ENCODE data around the gene GALM.
"Not testable (repeated sequence)": the region's sequence is repeated elsewhere in the genome, so short reads cannot be mapped to it uniquely, and the experiment has no call there.

Gene GALM

DNA sequence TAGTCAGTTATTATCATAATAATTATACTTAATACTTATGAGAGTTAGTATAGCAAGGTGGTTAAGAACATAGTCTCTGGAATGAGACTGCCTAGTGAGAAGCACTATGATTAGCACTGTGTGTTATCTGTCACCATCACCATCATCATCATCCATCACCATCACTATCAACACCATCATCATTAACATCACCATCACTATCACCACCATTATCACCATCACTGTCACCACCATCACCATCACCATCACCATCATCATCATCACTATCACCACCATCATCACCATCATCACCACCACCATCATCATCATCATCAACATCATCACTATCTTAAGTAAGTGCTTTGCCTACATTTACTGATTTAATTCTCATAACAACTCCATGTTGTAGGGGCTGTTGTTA is 45.6 kb downstream of the GALM start:
- no peak for DNase-seq (ENCODE audit: low read depth)

DNA sequence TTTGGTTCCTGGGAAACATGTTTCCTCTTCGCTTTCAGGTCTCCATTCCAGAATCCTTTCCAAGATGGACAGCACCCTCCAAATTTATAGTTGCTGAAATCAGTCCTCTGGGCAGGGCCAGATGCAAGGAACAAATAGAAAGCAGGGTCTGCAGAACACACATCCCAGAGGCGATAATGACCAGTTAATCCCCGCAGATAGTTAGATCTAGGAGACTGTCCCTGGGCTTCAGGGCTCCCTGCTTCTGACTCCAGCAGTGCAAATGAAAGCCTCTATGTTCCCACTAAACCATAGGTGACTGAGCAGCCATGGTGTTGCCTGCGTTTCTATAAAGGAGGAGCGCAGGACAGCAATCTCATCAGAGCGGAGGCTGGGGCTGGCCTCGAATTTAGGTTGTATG is 46.5 kb downstream of the GALM start:
- no peak for DNase-seq (ENCODE audit: low read depth)

DNA sequence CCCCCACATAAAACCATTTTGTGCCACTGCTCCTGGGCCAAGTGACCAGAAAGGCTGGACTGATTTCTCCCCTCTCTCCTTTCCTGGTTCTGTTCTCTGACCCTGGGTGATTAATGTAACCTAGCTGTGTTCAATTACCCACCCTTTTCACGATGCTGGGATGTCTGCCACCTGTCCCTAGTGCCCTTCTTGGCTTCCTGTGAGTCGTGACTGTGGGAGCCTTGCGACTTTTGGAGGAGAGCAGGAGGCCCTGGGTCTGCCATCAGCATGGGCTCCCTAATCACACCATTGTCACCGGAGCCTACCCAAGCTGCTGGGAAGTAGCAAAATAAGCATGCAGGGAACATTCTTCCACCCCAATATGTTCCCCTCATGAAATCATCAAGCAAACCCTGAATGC is 47.0 kb downstream of the GALM start:
- no peak for DNase-seq (ENCODE audit: low read depth)

DNA sequence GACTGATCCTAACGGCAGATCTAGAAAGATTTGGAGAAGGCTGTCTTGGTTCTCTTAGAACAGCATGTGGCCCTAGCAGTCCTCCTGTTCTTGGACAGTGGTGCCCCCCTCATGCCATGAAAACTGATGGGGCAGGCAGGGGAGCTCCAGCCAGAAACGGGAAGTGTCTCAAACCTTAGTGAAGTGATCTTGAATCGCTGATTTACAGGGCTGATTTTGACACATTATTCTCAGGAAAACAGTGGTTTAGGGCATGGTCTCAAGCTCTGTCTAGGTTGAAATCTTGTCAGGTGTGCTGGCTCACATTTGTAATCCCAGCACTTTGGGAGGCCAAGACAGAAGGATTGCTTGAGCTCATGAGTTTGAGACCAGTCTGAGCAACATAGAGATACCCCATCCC is 47.4 kb downstream of the GALM start:
- DNase-seq (ENCODE audit: low read depth), result no peak

DNA sequence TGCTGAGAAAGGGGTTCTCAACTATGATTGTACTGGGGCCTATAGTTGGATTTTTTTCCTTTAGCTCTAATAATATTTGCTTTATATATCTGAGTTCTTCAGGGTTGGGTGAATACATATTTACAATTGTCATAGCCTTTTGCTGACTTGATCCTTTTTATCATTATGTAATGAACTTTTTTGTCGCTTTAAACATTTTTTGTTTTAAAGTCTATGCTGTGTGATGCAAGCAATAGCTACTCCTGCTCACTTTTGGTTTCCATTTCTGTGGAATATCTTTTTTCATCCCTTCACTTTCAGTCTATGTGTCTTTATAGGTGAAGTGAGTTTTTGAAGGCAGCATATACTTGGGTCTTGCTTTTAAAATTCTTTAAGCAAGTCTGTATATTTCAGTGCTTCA is 49.0 kb downstream of the GALM start:
- not testable (repeated sequence) for DNase-seq (ENCODE audit: low read depth)

DNA sequence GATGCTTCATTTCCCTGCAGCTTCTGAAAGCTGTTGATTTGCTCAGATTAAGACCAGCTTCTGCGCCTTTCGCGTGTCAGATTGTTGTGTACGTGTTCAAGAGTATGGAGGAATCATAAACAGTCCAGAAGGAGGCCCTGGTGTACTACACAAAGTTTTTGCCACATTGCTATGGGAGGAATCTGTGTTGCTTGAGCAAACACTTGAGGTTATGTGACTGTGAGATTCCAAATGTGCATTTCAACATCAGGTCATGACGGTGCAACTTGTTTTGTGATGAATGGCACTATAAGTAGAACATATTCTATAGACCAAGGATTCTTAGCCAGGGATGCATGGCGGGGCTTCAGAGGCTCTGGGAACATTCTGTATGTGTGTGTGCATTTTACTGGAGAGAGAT is 50.3 kb downstream of the GALM start:
- peak; percentile 28 for DNase-seq (ENCODE audit: low read depth)

DNA sequence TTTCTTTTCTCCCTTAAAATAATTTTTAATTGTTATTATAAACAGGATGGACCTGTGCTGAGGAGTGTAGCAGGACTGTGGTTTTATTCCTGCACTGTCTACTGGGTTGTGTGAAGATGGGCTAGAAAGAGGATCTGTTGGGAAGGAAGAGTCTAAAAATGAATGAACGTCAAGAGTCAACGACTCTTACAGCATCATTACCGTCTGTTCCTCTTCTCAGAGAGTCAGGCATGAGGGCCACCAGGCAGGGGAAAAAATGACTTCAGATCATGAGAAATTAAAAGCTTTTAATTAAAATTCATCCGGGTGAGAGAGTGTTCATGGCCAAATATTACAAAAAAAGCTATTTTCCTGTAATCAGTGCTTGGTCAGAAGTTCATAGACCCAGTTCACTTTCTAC is 52.7 kb downstream of the GALM start:
- no peak for DNase-seq (ENCODE audit: low read depth)

DNA sequence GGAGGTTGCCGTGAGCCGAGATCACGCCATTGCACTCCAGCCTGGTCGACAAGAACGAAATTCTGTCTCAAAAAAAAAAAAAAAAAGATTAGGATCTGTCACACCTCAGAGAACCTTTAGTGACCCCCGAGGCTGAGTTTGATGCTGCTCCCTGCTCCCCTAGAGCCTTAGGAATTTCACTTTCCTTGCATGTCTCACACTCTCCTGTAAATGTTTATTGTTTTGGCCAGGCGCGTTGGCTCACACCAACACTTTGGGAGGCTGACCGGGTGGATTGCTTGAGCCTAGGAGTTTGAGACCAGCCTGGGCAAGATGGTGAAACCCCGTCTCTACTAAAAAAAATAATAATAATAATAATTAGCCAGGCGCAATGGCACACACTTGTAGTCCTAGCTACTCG is 53.8 kb downstream of the GALM start:
- no peak for DNase-seq (ENCODE audit: low read depth)

DNA sequence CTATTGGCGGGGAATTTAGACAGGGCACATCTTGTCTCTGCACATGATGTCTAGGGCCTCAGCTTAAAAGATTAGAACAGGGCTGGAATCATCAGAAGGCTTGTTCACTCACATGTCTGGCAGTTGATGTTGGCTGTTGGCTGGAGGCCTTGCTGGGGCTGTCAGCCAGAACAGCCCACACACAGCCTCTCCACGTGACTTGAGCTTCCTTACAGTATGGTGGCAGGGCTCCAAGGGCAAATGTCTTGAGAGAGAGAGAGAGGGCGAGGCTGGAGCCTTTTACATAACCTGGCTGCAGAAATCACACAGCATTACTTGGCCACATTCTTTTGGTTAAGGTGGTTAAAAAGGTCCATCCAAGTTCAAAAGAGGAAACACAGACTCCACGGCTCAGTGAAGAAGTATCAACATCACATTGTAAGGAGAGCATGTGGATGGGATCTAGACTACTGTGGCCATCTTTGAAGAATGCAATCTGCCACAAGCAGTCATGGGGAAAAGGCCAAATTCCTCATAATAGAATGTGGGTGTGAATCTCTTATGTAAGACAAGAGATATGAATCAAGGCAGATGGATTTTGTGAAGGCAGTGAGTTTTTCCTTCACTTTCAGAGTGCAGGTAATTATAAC is 54.8 kb downstream of the GALM start:
- DNase-seq (ENCODE audit: low read depth), result peak; percentile 90

DNA sequence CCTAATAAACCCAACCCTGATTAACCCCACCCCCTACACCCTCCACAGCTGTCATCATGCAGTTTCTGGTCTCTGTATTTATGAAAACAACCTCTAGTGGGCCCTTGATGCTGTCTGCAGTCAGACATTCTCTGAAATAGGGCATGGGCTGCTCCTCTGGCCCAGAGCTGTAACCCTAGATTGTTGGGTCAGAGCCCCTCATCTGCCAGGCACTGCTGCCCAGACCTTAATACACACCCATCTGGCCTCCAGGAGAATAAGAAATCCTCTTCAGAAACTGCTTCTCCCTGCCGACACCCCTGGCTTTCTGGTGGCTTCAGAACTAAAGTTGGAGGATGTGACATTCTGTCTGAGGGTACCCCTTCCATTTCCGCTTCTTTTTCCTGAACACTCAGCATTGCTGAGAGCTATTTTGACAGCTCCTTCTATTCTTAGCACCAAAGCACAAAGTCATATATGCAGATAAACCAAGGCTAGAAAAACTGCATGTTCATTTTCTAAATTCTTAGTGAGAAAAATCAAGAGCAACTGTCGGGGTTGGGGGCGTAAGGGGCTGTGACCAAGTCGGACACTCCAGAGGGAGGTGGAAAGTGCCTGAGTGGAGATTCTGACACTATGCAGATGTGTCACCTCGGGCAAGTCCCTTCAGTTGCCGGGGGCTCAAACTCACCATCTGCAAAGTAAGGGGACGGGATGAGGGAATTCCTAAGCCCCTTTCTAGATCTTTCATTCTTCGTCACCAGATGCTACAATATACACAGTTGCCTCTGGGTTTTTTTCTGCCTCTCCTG is 56.6 kb downstream of the GALM start:
- no peak for DNase-seq (ENCODE audit: low read depth)

DNA sequence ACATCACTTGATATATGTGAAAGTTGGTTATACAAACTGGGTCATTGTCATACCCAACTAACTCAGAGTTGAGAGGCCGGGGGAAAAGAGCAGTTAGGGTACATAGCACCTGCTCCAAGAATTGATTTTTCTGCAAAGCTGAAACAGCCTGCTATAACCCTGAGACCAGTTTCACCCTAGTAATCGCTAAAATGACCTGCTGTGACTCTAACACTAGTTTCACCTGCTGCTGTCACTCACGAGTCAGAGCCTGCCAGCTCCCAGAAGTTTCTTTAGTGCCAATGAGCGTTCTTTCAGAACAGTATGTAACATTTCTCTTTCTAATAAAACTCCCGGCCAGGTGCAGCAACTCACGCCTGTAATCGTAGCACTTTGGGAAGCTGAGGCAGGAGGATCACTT is 57.3 kb downstream of the GALM start:
- no peak for DNase-seq (ENCODE audit: low read depth)

DNA sequence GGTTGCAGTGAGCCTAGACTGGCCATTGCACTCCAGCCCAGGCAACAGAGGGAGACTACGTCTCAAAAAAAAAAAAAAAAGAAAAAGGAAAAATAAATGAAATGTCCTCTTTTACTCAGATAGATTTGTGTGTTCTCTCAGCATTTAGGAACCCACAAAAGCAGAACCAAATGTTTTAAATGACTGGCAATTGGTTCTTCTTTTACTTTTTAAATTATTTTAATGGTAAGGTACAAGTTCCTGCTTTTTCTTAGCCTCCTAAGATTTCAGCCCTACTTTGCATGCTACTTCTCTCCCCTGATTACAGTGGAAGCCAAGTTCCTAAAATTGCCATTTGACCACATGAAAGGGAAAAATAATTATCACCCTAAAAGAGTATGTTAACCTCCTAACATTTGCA is 61.7 kb downstream of the GALM start:
- no peak for DNase-seq (ENCODE audit: low read depth)

DNA sequence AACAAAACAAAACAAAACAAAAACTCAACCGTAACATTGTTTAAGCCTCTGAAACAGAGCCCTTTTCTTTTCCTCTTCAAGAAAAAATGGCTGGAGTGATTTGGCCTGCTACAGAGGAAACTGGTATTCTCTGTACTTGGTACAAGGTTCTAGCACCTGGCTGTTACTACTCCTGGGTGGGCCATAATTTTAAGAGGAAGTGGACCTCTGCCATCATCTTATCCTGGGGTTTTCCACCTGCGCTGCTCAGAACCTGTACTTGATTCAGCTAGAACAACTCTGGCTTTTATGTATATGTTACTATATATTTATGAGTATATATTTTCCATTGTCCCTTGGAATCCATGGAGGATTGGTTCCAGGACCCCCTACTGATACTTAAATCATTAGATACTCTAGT is 62.8 kb downstream of the GALM start:
- DNase-seq (ENCODE audit: low read depth), result no peak

DNA sequence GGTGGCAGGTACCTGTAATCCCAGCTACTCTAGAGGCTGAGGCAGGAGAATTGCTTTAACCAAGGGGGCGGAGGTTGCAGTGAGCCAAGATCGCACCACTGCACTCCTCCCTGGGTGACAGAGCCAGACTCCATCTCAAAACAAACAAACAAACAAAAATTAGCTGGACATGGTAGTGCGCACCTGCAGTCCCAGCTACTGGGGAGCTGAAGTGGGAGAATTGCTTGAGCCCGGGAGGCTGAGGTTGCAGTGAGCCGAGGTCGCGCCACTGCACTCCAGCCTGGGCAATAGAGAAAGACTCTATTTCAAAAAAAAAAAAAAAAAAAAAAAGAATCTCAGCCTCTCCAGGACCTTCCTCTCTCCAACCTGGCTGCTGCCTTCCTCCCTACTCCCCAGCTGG is 65.2 kb downstream of the GALM start:
- no peak for DNase-seq (ENCODE audit: low read depth)

DNA sequence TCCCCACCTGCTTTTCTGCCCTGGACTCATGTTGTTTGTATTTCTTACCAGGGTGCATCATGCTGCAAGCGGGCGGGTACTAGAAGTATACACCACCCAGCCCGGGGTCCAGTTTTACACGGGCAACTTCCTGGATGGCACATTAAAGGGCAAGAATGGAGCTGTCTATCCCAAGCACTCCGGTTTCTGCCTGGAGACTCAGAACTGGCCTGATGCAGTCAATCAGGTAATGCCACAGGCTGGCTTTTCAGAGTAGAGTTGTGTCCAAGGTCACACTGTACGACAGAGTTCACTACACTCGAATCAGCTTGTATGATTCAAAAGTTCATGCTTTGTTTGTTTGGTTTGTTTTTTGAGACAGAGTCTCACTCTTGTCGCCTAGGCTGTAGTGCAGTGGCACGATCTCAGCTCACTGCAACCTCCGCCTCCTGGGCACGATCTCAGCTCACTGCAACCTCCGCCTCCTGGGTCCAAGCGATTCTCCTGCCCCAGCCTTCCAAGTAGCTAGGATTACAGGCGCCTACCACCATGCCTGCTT is 65.8 kb downstream of the GALM start:
- DNase-seq (ENCODE audit: low read depth), result no peak

DNA sequence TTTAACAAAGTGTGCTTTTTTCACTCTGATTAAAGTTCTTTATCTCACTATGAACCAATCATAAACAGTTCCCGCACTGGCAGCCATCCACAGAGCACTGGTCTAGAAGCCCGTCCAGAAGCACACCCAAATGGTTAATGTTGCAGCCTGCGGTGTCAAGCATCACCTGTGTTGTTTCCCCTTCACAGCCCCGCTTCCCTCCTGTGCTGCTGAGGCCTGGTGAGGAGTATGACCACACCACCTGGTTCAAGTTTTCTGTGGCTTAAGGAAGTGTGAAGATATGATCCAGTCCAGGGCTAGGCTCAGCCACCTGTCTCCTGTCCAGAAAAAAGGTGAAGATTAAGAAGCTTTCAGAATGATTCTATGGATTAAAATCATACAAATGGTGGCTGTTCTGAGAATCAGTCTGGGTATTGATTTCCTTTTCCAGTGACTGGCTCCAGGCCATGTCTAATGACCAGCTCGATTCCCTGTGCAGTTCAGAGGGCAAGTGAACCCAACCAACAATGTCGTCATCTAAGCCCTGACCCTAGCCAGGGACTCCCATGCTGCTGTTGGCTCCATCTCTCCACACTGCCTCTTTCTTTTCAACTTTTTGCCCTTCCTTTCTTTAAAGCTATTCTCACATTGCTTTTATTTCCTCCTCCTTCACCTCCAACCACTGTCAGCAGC is 67.5 kb downstream of the GALM start:
- no peak for DNase-seq (ENCODE audit: low read depth)

DNA sequence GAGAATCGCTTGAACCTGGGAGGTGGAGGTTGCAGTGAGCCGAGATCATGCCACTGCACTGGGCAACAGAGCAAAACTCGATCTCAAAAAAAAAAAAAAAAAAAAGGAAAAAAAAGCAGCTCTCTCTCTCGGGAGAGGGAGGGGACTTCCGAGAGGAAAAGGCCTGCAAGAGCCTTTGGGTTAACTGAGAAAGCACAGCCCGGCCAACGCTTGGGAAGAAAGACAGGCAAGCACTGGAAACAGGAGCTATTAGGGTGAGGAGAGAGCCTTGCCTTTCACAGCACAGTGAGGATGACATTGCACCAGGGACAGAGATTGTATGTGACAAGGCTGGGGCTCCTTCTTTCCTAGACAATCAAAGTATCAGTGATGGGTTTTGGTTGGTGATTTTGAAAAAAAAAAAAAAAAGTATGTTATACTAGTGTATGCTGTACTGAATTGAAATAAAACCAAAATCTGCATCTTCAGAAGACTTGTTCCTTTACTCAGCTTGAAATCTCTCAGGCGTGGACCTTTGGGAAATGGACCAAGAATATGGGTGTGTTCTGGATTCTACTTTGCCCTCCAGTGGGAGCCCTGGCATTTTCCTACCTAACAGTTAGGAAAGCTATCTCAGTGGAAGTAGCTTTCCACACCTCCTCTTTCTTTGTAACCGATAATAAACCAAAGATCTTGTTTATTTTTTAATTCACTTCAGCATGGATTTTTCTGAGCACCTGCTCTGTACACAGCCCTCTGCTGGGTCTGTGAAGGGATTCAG is 68.6 kb downstream of the GALM start:
- DNase-seq (ENCODE audit: low read depth), result no peak

DNA sequence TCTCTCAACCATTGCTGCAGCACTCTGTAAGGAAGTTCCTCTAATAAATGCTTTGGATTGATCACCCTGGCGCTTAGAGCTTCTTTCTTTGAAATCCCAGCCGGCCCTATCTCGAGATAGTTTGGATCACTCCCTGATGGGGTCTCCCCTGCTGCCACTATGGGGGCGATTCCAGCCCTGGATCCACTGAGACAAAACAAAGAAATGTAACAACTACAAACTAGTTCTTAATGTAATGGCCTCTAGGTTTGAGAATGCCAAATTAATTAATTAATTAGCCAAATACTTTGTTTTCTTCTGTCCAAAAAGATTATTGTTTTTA is 70.0 kb downstream of the GALM start:
- DNase-seq (ENCODE audit: low read depth), result no peak

DNA sequence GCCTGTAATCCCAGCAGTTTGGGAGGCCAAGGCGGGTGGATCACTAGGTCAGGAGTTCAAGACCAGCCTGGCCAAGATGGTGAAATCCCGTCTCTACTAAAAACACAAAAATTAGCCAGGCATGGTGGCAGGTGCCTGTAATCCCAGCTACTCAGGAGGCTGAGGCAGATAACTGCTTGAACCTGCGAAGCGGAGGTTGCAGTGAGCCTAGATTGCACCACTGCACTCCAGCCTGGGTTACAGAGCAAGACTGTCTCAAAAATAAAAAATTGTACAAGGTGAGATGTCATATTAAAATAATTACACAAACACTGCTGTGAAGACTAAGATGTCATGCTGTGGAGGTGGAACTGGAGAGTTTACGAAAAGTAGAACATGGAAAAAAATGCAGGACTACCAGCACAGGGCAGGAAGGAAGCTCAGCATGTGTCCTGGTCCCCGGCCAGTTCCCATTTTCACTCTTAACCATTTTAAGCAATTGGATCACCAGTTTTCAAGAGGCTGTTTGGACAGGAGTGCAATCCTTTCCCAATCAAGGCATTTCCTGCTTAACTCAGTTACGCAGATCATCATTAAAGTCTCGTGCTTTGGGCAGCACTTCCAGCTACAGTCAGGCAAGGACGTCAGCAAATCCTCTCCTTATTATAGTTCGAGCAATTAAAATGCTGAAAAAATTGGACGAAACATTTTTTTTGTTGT is 71.2 kb downstream of the GALM start:
- DNase-seq (ENCODE audit: low read depth), result not testable (repeated sequence)

DNA sequence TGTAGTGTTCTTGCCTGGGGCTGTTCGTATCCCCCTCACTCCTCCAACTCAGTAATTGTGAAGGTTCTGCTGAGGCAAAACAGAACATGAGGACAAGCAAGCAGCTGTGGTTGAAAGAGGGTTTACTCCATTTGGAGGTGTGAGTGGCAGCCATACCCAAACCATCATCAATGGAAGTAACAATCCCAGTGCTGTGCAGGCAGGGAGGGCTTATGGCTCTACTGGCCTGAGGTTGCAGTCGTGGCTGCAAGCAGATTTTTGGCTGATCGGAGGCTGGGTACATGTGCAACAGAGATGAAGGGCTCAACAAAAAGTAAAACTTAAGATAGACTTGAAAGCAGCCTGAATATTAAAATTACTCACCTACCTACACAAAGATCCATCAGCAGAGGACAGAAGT is 72.0 kb downstream of the GALM start:
- DNase-seq (ENCODE audit: low read depth), result no peak

DNA sequence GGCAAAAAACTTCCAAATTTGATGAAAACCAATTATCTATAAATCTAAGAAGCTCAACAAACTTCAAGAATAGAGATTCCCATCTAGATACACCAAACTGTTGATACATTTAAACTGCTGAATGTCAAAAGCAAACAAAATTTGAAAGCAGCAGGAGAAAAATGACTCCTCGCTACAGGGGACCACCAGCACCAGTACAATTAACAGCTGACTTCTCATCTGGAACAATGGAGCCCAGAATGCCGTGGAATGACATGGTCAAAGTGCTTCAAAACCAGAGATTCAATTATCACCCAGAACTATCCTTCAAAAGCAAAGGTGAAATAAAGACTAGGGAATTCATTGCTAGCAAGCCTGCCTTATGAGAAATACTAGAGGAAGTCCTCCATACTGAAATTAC is 73.6 kb downstream of the GALM start:
- no peak for DNase-seq (ENCODE audit: low read depth)
